Gastroesophageal sphincter (tissue), 3 donors: ENCODE data around the gene IL1RAPL1.

ENCODE experiments used
- CTCF ChIP-seq, 4 experiments: fragments of 200-600 bp in 2 of 4; fragments of 450-650 bp in 2 of 4; sonication (generic) in 1 of 4; IDR thresholded peaks; one replicate each; pipeline ENCODE4 v1.5.1; 2017 to 2019; ENCODE audit warnings: antibody characterized with exemption in 4 of 4, mild to moderate bottlenecking in 2 of 4, moderate library complexity in 2 of 4
- EP300 ChIP-seq: sonication (generic); formaldehyde crosslinking; IDR thresholded peaks from one replicate; pipeline ENCODE4 v1.6.1; 2017; ENCODE audit warnings: antibody characterized with exemption, mild to moderate bottlenecking
- POLR2A ChIP-seq, 2 donors: fragments of 450-650 bp; IDR thresholded peaks; one replicate each; pipeline ENCODE4 v1.6.1; 2017; ENCODE audit warnings: antibody characterized with exemption in 2 of 2, mild to moderate bottlenecking in 2 of 2, moderate library complexity in 1 of 2
- POLR2AphosphoS5 ChIP-seq: sonication (generic); formaldehyde crosslinking; IDR thresholded peaks from one replicate; pipeline ENCODE4 v1.6.1; 2017; ENCODE audit warnings: antibody characterized with exemption

- no peak for TF ChIP-seq CTCF (IDR thresholded peaks at IDR 0.05)
- no peak for TF ChIP-seq POLR2A (IDR thresholded peaks at IDR 0.05)
- TF ChIP-seq EP300, result no peak
- no peak for TF ChIP-seq POLR2AphosphoS5
These were observed 78.5 kb downstream of the IL1RAPL1 start for GRCh38 chrX:28665778-28666177.
